ENCODE measurements around the gene MPZL2. TPM values are rescaled to one million over a fixed set of nuclear protein-coding genes. Genes with fewer than 3 reads are reported as not detected.

The MPZL2 gene
- total RNA-seq, 2 donors from 2014 or later, result 0.50 to 0.99 TPM

- Mint-ChIP-seq H3K27ac (peak overlapping the region; percentile 97), H3K4me3 (peak overlapping the region; percentile 22), H3K36me3 (ENCODE audit: low read depth) (peaks cover 9% of the 10 kb centered on the region), H3K4me1 (peaks cover 60% of the 10 kb centered on the region), H3K27me3 (no peaks in the 10 kb centered on the region)
- H3K9me3 ChIP-seq (ENCODE audit: control insufficient read depth, low read length, poor library complexity, severe bottlenecking), result no peaks in the 10 kb centered on the region
- DNase-seq (no peak), ATAC-seq (peak; percentile 16)
These were observed 17.1 kb downstream of the MPZL2 start for GRCh38 chr11:118247041-118247440.

GRCh38 chr11:118245936-118246562, 18.0 kb downstream of the MPZL2 start:
- peaks cover 69% of the 10 kb centered on the region for H3K4me1 Mint-ChIP-seq

DNA sequence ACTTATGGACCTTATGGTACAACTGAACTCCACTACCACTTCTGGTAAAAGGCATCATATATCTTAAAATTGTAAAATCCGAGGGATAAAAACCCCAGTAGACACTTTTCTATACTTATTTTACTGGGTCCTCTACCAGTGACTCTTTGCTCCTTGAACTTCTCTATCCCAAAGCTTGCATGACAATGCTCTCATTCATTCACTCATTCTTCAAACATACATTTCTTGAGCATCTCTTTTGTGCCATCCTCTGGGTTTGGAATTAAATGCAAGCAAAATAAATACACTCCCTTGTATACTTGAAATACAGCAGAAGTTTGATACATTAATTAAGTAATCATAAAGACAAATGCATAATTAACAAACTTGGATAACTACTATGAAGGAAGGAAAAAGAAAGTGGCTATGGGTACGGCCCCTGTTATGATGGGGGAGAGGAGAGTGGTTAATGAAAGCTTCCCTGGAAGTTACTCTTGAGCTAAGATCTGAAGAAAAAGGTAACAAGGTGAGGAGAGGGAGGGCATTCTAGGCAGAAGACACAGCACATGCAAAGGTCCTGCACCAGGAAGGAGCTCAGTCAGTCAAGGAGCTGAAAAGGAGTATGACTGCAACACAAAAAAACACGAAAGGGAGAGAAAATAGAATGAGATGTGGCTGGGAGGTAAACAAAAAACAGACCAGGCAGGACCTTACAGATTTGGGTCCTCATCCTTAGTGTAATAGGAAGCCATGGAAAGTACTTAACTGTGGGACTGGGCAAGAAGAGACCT, 19.9 kb downstream of the MPZL2 start:
- H3K4me1 Mint-ChIP-seq, result peaks cover 78% of the 10 kb centered on the region
- no peaks in the 10 kb centered on the region for H3K27me3 Mint-ChIP-seq
- H3K27ac Mint-ChIP-seq, result peak overlapping the region; percentile 97
- no peaks in the 10 kb centered on the region for H3K9me3 ChIP-seq (ENCODE audit: control insufficient read depth, low read length, poor library complexity, severe bottlenecking)
- no peak for DNase-seq
- peak overlapping the region; percentile 69 for H3K4me3 Mint-ChIP-seq
- no peak for ATAC-seq
- H3K36me3 Mint-ChIP-seq (ENCODE audit: low read depth), result peaks cover 9% of the 10 kb centered on the region

More at GRCh38 chr11:118245936-118246562, 18.0 kb downstream of the MPZL2 start:
- peak overlapping the region; percentile 97 for H3K27ac Mint-ChIP-seq
- peak overlapping the region; percentile 52 for H3K4me3 Mint-ChIP-seq
- H3K27me3 Mint-ChIP-seq, result no peaks in the 10 kb centered on the region
- ATAC-seq (peak; percentile 26), DNase-seq (no peak)
- H3K9me3 ChIP-seq (ENCODE audit: control insufficient read depth, low read length, poor library complexity, severe bottlenecking), result no peaks in the 10 kb centered on the region
- peaks cover 9% of the 10 kb centered on the region for H3K36me3 Mint-ChIP-seq (ENCODE audit: low read depth)

DNA sequence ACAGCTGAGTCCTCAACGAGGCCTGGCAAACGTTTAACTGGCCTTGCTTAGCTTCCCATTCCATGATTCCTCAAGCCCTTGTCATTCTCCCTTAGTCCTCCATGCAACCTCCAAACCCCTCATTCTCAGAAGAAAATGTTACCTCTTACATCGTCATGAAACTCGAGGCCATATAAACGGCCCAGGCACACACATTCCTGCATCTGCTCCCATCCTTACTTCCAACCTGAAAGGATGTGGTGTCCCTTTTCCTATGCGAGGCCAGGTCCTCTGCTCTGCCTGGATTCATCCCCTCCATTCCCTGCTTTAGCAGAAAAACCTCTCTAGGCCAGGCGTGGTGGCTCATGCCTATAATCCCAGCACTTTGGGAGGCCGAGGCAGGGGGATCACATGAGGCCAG, 20.9 kb downstream of the MPZL2 start:
- peaks cover 82% of the 10 kb centered on the region for H3K4me1 Mint-ChIP-seq
- peak overlapping the region; percentile 97 for H3K27ac Mint-ChIP-seq
- no peaks in the 10 kb centered on the region for H3K27me3 Mint-ChIP-seq
- peaks cover 9% of the 10 kb centered on the region for H3K36me3 Mint-ChIP-seq (ENCODE audit: low read depth)
- H3K9me3 ChIP-seq (ENCODE audit: control insufficient read depth, low read length, poor library complexity, severe bottlenecking), result no peaks in the 10 kb centered on the region
- H3K4me3 Mint-ChIP-seq, result peak overlapping the region; percentile 81
- ATAC-seq (no peak), DNase-seq (no peak)

DNA sequence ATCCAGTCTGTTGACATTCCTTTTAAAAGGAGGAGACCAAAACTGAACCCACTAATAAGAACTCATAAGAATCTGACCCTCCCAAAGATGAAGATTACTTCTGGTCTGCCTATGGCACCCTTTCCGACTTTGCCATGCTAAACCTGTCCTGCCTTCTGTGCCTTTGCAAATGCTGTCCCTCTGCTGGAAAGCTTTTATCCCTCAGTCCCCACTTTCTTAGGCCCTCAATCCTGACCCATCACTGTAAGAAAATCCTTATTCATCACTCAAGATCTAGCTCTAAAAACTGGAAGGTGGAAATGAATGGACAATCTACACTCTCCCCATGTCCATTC, 22.4 kb downstream of the MPZL2 start:
- Mint-ChIP-seq H3K4me1 (peaks cover 73% of the 10 kb centered on the region), H3K4me3 (peak overlapping the region; percentile 82), H3K36me3 (ENCODE audit: low read depth) (peaks cover 6% of the 10 kb centered on the region), H3K27me3 (no peaks in the 10 kb centered on the region), H3K27ac (peak overlapping the region; percentile 97)
- no peaks in the 10 kb centered on the region for H3K9me3 ChIP-seq (ENCODE audit: control insufficient read depth, low read length, poor library complexity, severe bottlenecking)
- DNase-seq, result no peak
- peak; percentile 7 for ATAC-seq

DNA sequence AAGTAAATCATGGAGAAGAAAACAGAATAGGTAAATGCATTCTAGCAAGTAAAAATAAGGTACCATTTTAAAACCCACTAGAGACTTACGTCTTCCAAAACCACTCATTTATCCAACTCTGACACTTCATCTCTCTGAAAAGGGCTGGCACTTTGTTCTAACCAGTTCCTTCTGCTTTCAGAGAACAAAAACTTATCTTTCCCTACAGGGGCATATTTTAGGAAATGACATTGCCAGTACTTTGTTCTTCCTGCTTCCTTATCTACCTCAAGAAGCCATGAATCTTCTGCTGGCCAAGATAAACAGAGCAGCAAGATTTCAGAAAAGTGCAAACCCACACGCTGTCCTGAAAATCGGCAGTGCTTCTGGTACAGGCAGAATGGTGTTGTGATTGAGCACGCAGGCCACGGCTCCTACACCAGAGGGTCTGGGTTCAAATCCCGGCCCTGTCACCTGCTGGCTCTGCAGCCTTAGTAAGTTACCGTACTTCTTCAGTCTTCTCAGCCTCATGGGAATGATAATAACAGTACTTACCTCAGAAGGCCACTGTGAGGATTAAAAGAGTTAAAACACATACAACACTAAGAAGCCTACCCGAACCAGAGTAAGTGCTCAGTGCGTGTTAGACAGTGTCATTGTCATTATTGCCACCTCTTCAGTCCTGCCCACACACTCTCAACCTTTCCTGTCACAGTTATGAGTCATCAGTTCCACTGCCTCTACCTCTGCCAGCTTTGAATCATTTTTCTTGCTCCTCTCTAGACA, 22.9 kb downstream of the MPZL2 start:
- ATAC-seq, result peak; percentile 88
- peaks cover 74% of the 10 kb centered on the region for H3K4me1 Mint-ChIP-seq
- peak overlapping the region; percentile 97 for H3K27ac Mint-ChIP-seq
- H3K9me3 ChIP-seq (ENCODE audit: control insufficient read depth, low read length, poor library complexity, severe bottlenecking), result no peaks in the 10 kb centered on the region
- peak overlapping the region; percentile 82 for H3K4me3 Mint-ChIP-seq
- H3K36me3 Mint-ChIP-seq (ENCODE audit: low read depth), result peaks cover 7% of the 10 kb centered on the region
- peak in 1 of 3 donors; percentile 34 for DNase-seq
- no peaks in the 10 kb centered on the region for H3K27me3 Mint-ChIP-seq

- Mint-ChIP-seq H3K4me1 (peaks cover 69% of the 10 kb centered on the region), H3K4me3 (peak overlapping the region; percentile 82), H3K36me3 (ENCODE audit: low read depth) (peaks cover 11% of the 10 kb centered on the region), H3K27ac (peak overlapping the region; percentile 97), H3K27me3 (no peaks in the 10 kb centered on the region)
- no peaks in the 10 kb centered on the region for H3K9me3 ChIP-seq (ENCODE audit: control insufficient read depth, low read length, poor library complexity, severe bottlenecking)
- ATAC-seq (no peak), DNase-seq (no peak)
These were observed 24.4 kb downstream of the MPZL2 start for GRCh38 chr11:118239509-118240205.

DNA sequence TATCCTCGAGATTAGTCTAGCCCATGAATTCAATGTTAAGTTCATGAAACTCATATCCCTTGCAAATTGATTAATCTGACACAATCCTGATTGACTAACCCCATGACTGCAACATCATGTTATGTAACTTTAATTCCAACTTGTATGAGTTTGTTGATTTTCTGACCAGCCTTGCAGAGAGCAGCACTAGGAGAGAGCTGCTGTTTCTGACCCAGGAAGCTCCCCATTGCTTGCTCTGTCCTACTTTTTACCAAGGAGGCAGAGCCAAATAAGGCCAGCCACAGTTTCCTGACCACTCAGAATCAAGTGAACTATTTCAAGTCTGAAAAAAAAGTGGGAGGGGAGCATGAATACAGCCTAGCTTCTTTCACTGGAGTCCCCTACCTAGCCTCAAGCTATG, 25.2 kb downstream of the MPZL2 start:
- Mint-ChIP-seq H3K4me1 (peaks cover 69% of the 10 kb centered on the region), H3K36me3 (ENCODE audit: low read depth) (peaks cover 14% of the 10 kb centered on the region)
- ATAC-seq, result peak; percentile 4

DNA sequence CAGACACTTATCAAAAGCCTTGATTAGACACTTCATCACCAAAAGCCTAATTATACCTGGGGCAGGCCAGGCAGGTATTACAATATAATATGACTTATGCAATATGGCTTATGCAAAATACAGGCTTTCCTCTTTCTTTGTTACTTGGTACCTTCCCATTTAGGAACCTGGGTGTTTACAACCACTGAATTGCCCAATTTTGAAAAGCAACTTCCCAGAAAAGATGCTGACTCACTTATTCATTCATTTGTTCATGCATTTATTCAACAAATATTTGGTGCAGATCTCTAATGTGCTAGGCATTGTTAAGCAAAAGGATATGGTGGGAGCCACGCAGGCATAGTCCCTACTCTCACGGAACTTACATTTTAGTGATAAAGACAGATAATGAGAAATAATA, 25.7 kb downstream of the MPZL2 start:
- H3K4me1 Mint-ChIP-seq, result peaks cover 64% of the 10 kb centered on the region

More for the DNA sequence above, 25.2 kb downstream of the MPZL2 start:
- Mint-ChIP-seq H3K4me3 (peak overlapping the region; percentile 55), H3K27ac (peak overlapping the region; percentile 97), H3K27me3 (no peaks in the 10 kb centered on the region)
- no peak for DNase-seq
- H3K9me3 ChIP-seq (ENCODE audit: control insufficient read depth, low read length, poor library complexity, severe bottlenecking), result no peaks in the 10 kb centered on the region

DNA sequence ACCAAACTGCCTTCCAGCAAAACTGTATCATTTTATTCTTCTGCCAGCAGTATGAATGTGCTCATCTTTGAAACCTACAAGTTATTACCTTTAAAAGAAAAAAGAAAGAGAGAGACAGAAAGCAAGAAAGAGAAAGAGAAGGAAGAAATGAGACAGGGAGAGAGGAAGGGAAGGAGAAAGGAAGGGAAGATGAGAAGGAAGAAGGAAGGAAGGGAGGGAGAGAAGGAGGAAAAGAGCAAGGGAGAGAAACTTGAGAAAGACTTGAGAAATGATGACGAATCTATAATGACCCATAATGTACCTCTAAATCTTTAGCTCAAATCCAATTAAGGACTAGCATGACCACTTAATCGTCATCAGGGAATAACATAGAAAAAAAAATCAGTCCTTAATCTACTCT, 27.9 kb downstream of the MPZL2 start:
- DNase-seq, result no peak
- Mint-ChIP-seq H3K4me3 (no peak overlapping the region), H3K36me3 (ENCODE audit: low read depth) (peaks cover 13% of the 10 kb centered on the region), H3K27ac (peak overlapping the region; percentile 83), H3K4me1 (peaks cover 45% of the 10 kb centered on the region), H3K27me3 (no peaks in the 10 kb centered on the region)
- no peaks in the 10 kb centered on the region for H3K9me3 ChIP-seq (ENCODE audit: control insufficient read depth, low read length, poor library complexity, severe bottlenecking)
- ATAC-seq, result no peak

More for the DNA sequence above, 25.7 kb downstream of the MPZL2 start:
- ATAC-seq, result no peak
- H3K27me3 Mint-ChIP-seq, result no peaks in the 10 kb centered on the region
- peaks cover 14% of the 10 kb centered on the region for H3K36me3 Mint-ChIP-seq (ENCODE audit: low read depth)
- peak overlapping the region; percentile 97 for H3K27ac Mint-ChIP-seq
- DNase-seq, result no peak
- no peaks in the 10 kb centered on the region for H3K9me3 ChIP-seq (ENCODE audit: control insufficient read depth, low read length, poor library complexity, severe bottlenecking)
- peak overlapping the region; percentile 55 for H3K4me3 Mint-ChIP-seq

- ATAC-seq (no peak), DNase-seq (no peak)
- Mint-ChIP-seq H3K27me3 (no peaks in the 10 kb centered on the region), H3K36me3 (ENCODE audit: low read depth) (peaks cover 13% of the 10 kb centered on the region), H3K4me1 (peaks cover 32% of the 10 kb centered on the region), H3K4me3 (no peak overlapping the region), H3K27ac (peak overlapping the region; percentile 83)
- no peaks in the 10 kb centered on the region for H3K9me3 ChIP-seq (ENCODE audit: control insufficient read depth, low read length, poor library complexity, severe bottlenecking)
These were observed 29.3 kb downstream of the MPZL2 start for GRCh38 chr11:118234833-118235232.

DNA sequence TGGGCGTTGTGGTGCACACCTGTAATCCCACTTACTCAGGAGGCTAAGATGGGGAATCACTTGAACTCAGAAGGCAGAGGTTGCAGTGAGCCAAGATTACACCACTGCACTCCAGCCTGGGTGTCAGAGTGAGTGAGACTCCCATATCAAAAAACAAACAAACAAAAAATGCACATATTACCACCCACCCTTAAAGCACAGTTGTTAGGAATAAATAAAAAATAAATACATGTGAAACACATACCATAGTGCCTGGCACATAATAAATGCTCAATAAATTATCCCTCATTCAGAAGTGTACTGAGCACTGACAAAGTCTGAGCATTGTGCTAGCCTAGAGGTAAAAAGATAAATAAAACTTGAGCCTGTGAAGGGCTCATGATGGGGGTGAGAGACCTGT, 30.2 kb downstream of the MPZL2 start:
- Mint-ChIP-seq H3K4me1 (peaks cover 30% of the 10 kb centered on the region), H3K27me3 (no peaks in the 10 kb centered on the region), H3K27ac (peak overlapping the region; percentile 75), H3K4me3 (no peak overlapping the region), H3K36me3 (ENCODE audit: low read depth) (peaks cover 13% of the 10 kb centered on the region)
- no peaks in the 10 kb centered on the region for H3K9me3 ChIP-seq (ENCODE audit: control insufficient read depth, low read length, poor library complexity, severe bottlenecking)
- no peak for ATAC-seq
- DNase-seq, result no peak

- ATAC-seq (no peak), DNase-seq (no peak)
- peak overlapping the region; percentile 75 for H3K27ac Mint-ChIP-seq
- H3K9me3 ChIP-seq (ENCODE audit: control insufficient read depth, low read length, poor library complexity, severe bottlenecking), result no peaks in the 10 kb centered on the region
- H3K36me3 Mint-ChIP-seq (ENCODE audit: low read depth), result peaks cover 13% of the 10 kb centered on the region
- H3K27me3 Mint-ChIP-seq, result no peaks in the 10 kb centered on the region
- H3K4me1 Mint-ChIP-seq, result peaks cover 28% of the 10 kb centered on the region
- H3K4me3 Mint-ChIP-seq, result no peak overlapping the region
These were observed 30.7 kb downstream of the MPZL2 start for GRCh38 chr11:118233377-118233776.
